PC-3 (cell line): ENCODE measurements around the gene PRPF31. TPM values are rescaled to one million over a fixed set of nuclear protein-coding genes. Genes with fewer than 3 reads are reported as not detected.

ENCODE experiments used
- ATAC-seq: fragments of 200-7000 bp; cut with Tn5 transposase; 2 replicates; pipeline ENCODE4 v1.9.1; 2020; ENCODE audit warnings: mild to moderate bottlenecking, moderate library complexity
- BruUV-seq: library from RNA; stranded (reverse); fragments of 400-500 nt; replicated peaks from 2 replicates; lab custom pipeline; 2021; lab: Mats Ljungman, UMichigan
- CTCF ChIA-PET: fragments of 300-600 bp; sonication (Branson Sonifier 250); formaldehyde crosslinking; loops from one replicate; lab custom pipeline; 2022; ENCODE audit warnings: antibody characterized with exemption; lab: Charles Lee
- POLR2A ChIA-PET: fragments of 300-600 bp; sonication (Branson Sonifier 250); formaldehyde crosslinking; loops from one replicate; lab custom pipeline; 2022; ENCODE audit warnings: antibody characterized with exemption; ENCODE audit not compliant: unreplicated experiment; lab: Charles Lee
- DNase-seq: peaks from one replicate; pipeline ENCODE4 v3.0.0-alpha.2; 2015
- H2AFZ ChIP-seq: fragments of 300-600 bp; sonication (generic); 2 replicates; pipeline ENCODE4 v1.6.0; 2016; ENCODE audit warnings: antibody characterized with exemption, low read length
- H3F3A ChIP-seq: fragments of 300-600 bp; sonication (generic); one replicate; pipeline ENCODE4 v1.6.0; 2017; ENCODE audit warnings: antibody characterized with exemption, low read length, control low read depth, mild to moderate bottlenecking; ENCODE audit not compliant: unreplicated experiment
- H3K27ac ChIP-seq: fragments of 300-600 bp; sonication (generic); 2 replicates; pipeline ENCODE4 v1.5.1; 2016; ENCODE audit warnings: mild to moderate bottlenecking, low read length
- H3K27me3 ChIP-seq: fragments of 300-600 bp; sonication (generic); 2 replicates; pipeline ENCODE4 v1.6.1; 2016; ENCODE audit warnings: low read length, mixed read lengths
- H3K36me3 ChIP-seq: fragments of 300-600 bp; sonication (generic); 2 replicates; pipeline ENCODE4 v1.6.1; 2016; ENCODE audit warnings: low read depth, mixed run types, low read length, mixed read lengths
- H3K4me1 ChIP-seq: fragments of 300-600 bp; sonication (generic); 2 replicates; pipeline ENCODE4 v1.5.1; 2016; ENCODE audit warnings: low read length; ENCODE audit not compliant: insufficient read depth
- H3K4me2 ChIP-seq: fragments of 300-600 bp; sonication (generic); 2 replicates; pipeline ENCODE4 v1.6.0; 2016; ENCODE audit warnings: low read length
- H3K4me3 ChIP-seq: fragments of 300-600 bp; sonication (generic); 2 replicates; pipeline ENCODE4 v1.5.1; 2016; ENCODE audit warnings: mild to moderate bottlenecking, low read length, mixed read lengths
- H3K79me2 ChIP-seq: fragments of 300-600 bp; sonication (generic); 2 replicates; pipeline ENCODE4 v1.6.1; 2017; ENCODE audit warnings: low read length, mixed read lengths
- H3K9ac ChIP-seq: fragments of 300-600 bp; sonication (generic); 2 replicates; pipeline ENCODE4 v1.6.0; 2016; ENCODE audit warnings: mild to moderate bottlenecking, low read length
- H3K9me2 ChIP-seq: fragments of 300-600 bp; sonication (generic); replicated peaks from 2 replicates; pipeline ENCODE4 v1.6.1; 2016; ENCODE audit warnings: mixed run types, low read length, mixed read lengths
- H3K9me3 ChIP-seq: fragments of 300-600 bp; sonication (generic); 2 replicates; pipeline ENCODE4 v1.6.1; 2016; ENCODE audit warnings: low read length, mixed read lengths
- H4K20me1 ChIP-seq: fragments of 300-600 bp; sonication (generic); 2 replicates; pipeline ENCODE4 v1.6.1; 2016; ENCODE audit warnings: low read length, mixed read lengths
- EZH2 ChIP-seq: fragments of 300-600 bp; sonication (generic); IDR thresholded peaks from one replicate; pipeline ENCODE4 v1.6.1; 2017; ENCODE audit warnings: antibody characterized with exemption, mild to moderate bottlenecking, low read length; ENCODE audit not compliant: unreplicated experiment
- EZH2phosphoT487 ChIP-seq: fragments of 300-600 bp; sonication (generic); IDR thresholded peaks from 2 replicates; pipeline ENCODE4 v1.6.1; 2018; ENCODE audit warnings: mild to moderate bottlenecking, antibody characterized with exemption, low read length, borderline replicate concordance
- intact Hi-C: fragments of 100-400 bp; cut with micrococcal nuclease; formaldehyde crosslinking; loops from 2 replicates; pipeline ENCODE4 v1.9.0; 2023
- total RNA-seq: library from RNA; depleted of rRNA; stranded (reverse); fragments of >200 nt; gene quantifications from 2 replicates; pipeline ENCODE4 v1.2.3, GENCODE V29; 2014
- TF ChIP-seq, protein P1 (sequence below): fragments of 300-600 bp; sonication (generic); conservative IDR thresholded peaks from 2 replicates; pipeline ENCODE4 v1.5.1; 2017; ENCODE audit warnings: antibody characterized with exemption, low read depth, mild to moderate bottlenecking, low read length

PRPF31 gene
- total RNA-seq, 1 experiment from 2014 or later: 170 TPM

DNA sequence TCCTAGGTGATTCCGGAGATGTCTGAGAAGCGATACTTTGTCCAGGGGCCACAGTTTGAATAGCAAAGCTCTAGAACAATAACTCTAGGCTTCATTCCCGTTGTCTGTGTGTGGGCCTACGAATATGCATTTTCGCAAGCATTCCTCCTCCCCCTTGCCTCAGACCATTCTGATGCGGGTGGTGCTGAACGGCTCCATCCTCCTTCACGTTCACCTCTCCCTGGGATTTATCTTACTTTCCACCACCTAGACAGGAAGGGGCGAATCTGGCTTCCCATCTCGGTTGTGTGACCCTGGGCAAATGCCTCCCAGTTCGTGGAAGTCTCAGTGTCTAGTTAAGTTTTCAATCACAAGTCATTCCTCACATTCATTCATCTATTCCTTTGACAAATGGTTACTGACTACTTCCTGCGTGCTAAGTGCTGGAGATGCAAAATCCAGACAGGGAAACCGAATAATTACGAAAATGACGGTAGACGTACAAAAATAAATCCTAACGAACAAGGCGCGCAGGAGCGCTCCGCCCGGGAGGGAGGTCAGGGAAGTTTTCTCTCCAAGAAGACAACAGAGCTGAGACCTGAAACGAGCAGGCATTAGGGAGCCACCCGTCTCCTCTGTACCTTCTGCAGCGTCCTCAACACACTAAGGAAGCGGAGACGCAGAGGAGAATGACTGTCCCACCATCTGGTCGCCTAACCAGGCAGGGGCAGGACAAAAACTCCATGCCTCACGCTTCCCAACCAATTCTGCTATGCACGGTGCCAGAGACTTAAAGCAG is 20.7 kb downstream of the PRPF31 start:
- Histone ChIP-seq H3K27ac (peak overlapping the region; percentile 3; the same call in 1 of the 2 replicates), H3K4me3 (peak overlapping the region; percentile 73), H3K9me3 (no peaks in the 10 kb centered on the region), H3K4me1 (peaks cover 20% of the 10 kb centered on the region; the same call in 1 of the 2 replicates), H3K27me3 (no peaks in the 10 kb centered on the region), H3K9me2 (no peaks in the 10 kb centered on the region), H3K9ac (peak overlapping the region; percentile 49), H2AFZ (peak overlapping the region; percentile 68), H3K79me2 (peaks cover 37% of the 10 kb centered on the region), H3K4me2 (peak overlapping the region; percentile 91), H4K20me1 (peaks cover 28% of the 10 kb centered on the region), H3K36me3 (peaks cover 17% of the 10 kb centered on the region; the same call in 1 of the 2 replicates), H3F3A (no peaks in the 10 kb centered on the region)
- CTCF ChIA-PET: interaction anchor here (0.6 to 1.9 kb wide), 4 partner anchors 24 to 294 kb away, joined by 4 to 11 read pairs (median 10); partner anchors contain the start of genes LENG1 and MBOAT7
- ATAC-seq (peak; percentile 2), DNase-seq (peak; percentile 15)
- BruUV-seq: TSS peak; percentile 93
- TF ChIP-seq EZH2phosphoT487 (no peak), EZH2 (no peak)
- TF ChIP-seq, protein P1, sequence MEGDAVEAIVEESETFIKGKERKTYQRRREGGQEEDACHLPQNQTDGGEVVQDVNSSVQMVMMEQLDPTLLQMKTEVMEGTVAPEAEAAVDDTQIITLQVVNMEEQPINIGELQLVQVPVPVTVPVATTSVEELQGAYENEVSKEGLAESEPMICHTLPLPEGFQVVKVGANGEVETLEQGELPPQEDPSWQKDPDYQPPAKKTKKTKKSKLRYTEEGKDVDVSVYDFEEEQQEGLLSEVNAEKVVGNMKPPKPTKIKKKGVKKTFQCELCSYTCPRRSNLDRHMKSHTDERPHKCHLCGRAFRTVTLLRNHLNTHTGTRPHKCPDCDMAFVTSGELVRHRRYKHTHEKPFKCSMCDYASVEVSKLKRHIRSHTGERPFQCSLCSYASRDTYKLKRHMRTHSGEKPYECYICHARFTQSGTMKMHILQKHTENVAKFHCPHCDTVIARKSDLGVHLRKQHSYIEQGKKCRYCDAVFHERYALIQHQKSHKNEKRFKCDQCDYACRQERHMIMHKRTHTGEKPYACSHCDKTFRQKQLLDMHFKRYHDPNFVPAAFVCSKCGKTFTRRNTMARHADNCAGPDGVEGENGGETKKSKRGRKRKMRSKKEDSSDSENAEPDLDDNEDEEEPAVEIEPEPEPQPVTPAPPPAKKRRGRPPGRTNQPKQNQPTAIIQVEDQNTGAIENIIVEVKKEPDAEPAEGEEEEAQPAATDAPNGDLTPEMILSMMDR: no peak
- intact Hi-C loops: no loop called here
- POLR2A ChIA-PET: interaction anchor here (0.5 to 1.3 kb wide), 8 partner anchors 16 to 1947 kb away, joined by 3 to 25 read pairs (median 16); partner anchors contain the start of genes LENG1, MBOAT7, MYADM and PRPF31

DNA sequence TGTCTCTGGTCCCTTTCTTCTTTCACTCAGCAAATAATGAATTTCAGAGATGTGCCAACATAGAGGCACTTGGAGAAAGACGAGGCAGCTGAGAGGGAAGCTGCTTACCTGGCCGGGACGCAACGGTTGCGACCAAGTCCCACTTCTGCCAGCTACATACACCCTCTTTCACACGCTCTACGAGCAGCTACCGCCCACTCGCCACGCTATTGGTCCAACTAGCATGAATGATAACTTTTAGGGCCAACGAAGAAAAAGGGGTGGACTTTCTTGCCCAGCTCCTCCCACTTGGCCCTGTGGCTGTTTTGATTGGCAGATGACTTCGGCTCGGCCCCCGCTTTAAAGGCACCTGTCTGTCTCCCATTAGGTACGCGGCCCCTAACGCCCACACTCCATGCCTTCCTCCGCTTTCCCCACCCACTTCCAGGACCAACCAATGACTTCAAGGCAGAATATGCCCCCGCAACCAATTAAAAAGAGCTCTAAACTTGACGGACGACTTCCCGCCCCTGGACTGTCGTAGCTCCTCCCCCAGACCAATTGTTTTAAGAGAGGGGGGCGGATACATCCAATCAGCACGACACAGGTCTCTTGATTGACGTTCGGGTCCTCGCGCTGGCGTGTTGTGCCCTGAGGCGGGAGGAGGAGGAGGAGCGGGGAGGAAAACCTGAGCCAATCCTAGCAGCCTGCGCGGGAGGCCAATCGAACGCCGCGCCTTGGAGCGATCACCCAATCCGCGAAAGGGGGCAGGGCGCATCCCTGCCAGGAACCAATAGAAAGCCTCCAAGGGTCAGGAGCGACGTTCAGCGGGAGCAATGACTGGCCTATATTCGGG is 21.5 kb downstream of the PRPF31 start:
- intact Hi-C loops: loop anchor here (1.0 kb wide), 3 partner anchors 22 to 52 kb away; partner anchors contain the start of genes LENG1, MBOAT7, PRPF31 and TFPT
- Histone ChIP-seq H3K79me2 (peaks cover 45% of the 10 kb centered on the region), H3F3A (no peaks in the 10 kb centered on the region), H3K9me2 (no peaks in the 10 kb centered on the region), H3K4me2 (peak overlapping the region; percentile 93), H3K4me1 (peaks cover 20% of the 10 kb centered on the region; the same call in 1 of the 2 replicates), H3K27me3 (no peaks in the 10 kb centered on the region), H4K20me1 (peaks cover 35% of the 10 kb centered on the region), H3K27ac (peak overlapping the region; percentile 79), H3K9me3 (no peaks in the 10 kb centered on the region), H3K36me3 (peaks cover 18% of the 10 kb centered on the region; the same call in 1 of the 2 replicates), H2AFZ (peak overlapping the region; percentile 68), H3K9ac (peak overlapping the region; percentile 99), H3K4me3 (peak overlapping the region; percentile 86)
- TF ChIP-seq, protein P1: no peak
- TF ChIP-seq EZH2phosphoT487 (no peak), EZH2 (no peak)
- POLR2A ChIA-PET: interaction anchor here (0.5 to 1.3 kb wide), 15 partner anchors 17 to 1948 kb away, joined by 3 to 25 read pairs (median 8); partner anchors contain the start of genes LENG1, MBOAT7, MYADM and PRPF31
- DNase-seq (peak; percentile 100), ATAC-seq (peak; percentile 80)
- no TSS peak for BruUV-seq
- CTCF ChIA-PET: interaction anchor here (0.6 to 1.9 kb wide), 8 partner anchors 21 to 478 kb away, joined by 3 to 11 read pairs (median 7); partner anchors contain the start of genes LENG1 and MBOAT7
